Neuron (in vitro differentiated cells): ENCODE data around the gene SRGAP2B.
A peak's percentile ranks its signal among the peaks of the same experiment; 100 is the strongest.
"Not testable (repeated sequence)": the region's sequence is repeated elsewhere in the genome, so short reads cannot be mapped to it uniquely, and the experiment has no call there.

Source experiments
- H2AFZ ChIP-seq: one replicate; pipeline ENCODE4 v1.6.1; 2013; ENCODE audit warnings: low read depth, mild to moderate bottlenecking, inconsistent platforms, low read length, moderate library complexity
- H3K27me3 ChIP-seq: one replicate; pipeline ENCODE4 v1.6.1; 2013; ENCODE audit warnings: low read length; ENCODE audit not compliant: insufficient read depth
- H3K36me3 ChIP-seq: one replicate; pipeline ENCODE4 v1.6.1; 2013; ENCODE audit warnings: low read length; ENCODE audit not compliant: insufficient read depth
- H3K4me1 ChIP-seq: one replicate; pipeline ENCODE4 v1.6.1; 2013; ENCODE audit warnings: low read length; ENCODE audit not compliant: insufficient read depth
- H3K4me3 ChIP-seq: 2 replicates; pipeline ENCODE4 v1.5.1; 2013; ENCODE audit warnings: mild to moderate bottlenecking, low read length, moderate library complexity
- H3K9me3 ChIP-seq: one replicate; pipeline ENCODE4 v1.6.1; 2013; ENCODE audit warnings: low read length

The SRGAP2B gene

DNA sequence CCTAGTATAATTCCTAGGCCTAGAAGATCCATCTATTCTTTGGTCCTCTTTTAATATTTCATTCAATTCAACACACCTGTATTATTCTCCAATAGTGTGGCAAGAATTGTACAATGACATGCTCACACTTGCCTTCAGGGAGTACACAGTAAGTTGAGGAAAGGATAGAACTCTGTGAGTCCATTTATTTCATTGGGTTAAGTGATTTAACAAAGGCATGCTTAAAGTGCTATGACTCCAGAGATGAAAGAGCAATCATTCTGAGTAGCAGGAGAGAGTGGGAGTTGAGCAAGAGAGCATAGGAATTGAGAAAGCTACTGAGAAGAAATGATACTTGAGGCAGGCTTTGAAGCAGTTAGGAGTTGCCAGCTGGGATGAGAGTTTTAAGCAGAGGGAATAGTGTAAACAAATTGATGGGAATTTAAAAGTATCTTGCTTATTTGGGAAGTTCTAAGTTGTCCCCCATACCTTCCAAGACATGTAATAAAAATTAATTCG is 19.5 kb upstream of the SRGAP2B start:
- H3K36me3 ChIP-seq, H3K9me3 ChIP-seq, H2AFZ ChIP-seq: not testable (repeated sequence)

DNA sequence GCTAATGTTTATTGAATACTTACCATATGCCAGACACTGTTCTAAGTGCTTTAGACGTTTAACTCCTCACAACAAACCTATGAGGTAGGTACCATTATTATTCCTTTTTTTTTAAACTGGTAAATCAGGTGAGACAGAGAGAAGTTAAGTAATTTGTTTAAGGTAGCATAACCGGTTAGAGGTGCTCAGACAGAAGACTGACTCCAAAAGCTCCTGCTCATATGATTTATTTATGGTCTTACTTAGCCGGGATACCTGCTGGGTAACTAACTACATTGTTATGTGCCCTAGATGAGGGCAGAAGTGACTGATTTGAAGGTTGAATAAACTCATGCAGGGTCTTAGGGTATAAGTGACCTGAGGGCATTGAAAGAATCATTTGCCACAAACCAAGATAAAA is 17.6 kb upstream of the SRGAP2B start:
- H3K4me3 ChIP-seq, H3K27me3 ChIP-seq, H3K9me3 ChIP-seq, H3K4me1 ChIP-seq, H3K36me3 ChIP-seq, H2AFZ ChIP-seq: not testable (repeated sequence)

More for the DNA sequence above, 19.5 kb upstream of the SRGAP2B start:
- not testable (repeated sequence) for H3K4me3 ChIP-seq, H3K27me3 ChIP-seq, H3K4me1 ChIP-seq

DNA sequence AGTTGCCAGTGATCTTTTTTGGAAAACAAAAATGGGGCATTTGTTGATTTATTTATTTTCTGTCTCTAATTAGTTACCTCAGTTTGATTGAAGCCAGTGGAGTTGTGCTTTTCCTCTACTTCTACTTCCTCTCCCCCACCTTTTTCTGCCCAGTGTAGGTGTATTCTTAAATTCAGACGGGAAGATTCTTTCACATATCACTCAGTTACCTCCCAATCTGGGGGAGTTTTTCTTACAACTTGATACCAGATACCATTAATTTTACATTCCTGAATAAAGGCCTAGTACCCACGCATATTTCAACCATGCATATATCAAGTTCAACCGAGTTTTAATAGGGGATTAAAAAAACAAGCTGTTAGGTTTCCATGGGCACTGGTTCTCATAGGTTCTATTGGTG is 16.5 kb upstream of the SRGAP2B start:
- H2AFZ ChIP-seq, H3K4me1 ChIP-seq, H3K9me3 ChIP-seq: not testable (repeated sequence)

DNA sequence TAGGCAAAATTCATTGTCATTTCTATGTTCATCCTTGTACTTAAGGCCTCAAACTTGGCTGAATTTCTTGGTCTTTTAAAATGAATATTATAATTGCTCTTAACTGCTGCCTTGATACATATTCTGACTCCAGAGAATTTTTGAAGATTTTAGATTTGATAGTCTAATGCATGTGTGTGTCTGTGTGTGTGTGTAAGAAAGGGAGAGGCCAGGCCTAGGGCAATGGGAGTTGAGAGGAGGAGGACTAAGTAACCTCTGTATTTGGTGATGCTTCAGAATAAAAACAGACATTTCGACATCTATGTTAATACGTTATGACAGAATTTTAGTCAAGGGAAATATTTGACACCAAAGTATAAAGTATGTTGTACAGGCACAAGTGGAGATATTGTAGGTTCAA is 8.2 kb upstream of the SRGAP2B start:
- not testable (repeated sequence) for H3K36me3 ChIP-seq, H3K4me3 ChIP-seq, H3K9me3 ChIP-seq, H3K27me3 ChIP-seq, H3K4me1 ChIP-seq, H2AFZ ChIP-seq

More for the DNA sequence above, 16.5 kb upstream of the SRGAP2B start:
- not testable (repeated sequence) for H3K27me3 ChIP-seq, H3K36me3 ChIP-seq, H3K4me3 ChIP-seq

DNA sequence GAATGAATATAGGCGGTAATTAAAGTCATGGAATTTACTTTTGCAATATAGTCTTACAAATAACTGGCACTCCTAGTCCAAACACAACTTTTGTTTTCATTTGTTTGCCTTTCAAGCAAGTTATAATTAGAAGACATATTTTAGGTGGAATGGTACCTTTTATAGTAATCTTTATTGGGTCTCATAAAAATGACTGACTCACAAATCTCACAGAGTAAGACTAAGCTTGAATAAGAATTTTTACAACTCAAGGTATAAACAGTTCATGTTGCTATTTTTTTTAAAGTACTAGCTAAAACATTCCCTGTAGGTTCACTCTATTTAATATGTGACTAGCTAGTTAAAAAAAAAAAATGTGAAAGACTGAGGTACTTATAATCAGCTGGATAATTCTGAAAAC is 6.6 kb upstream of the SRGAP2B start:
- H3K4me1 ChIP-seq, H3K4me3 ChIP-seq, H3K27me3 ChIP-seq, H3K36me3 ChIP-seq, H3K9me3 ChIP-seq, H2AFZ ChIP-seq: not testable (repeated sequence)

DNA sequence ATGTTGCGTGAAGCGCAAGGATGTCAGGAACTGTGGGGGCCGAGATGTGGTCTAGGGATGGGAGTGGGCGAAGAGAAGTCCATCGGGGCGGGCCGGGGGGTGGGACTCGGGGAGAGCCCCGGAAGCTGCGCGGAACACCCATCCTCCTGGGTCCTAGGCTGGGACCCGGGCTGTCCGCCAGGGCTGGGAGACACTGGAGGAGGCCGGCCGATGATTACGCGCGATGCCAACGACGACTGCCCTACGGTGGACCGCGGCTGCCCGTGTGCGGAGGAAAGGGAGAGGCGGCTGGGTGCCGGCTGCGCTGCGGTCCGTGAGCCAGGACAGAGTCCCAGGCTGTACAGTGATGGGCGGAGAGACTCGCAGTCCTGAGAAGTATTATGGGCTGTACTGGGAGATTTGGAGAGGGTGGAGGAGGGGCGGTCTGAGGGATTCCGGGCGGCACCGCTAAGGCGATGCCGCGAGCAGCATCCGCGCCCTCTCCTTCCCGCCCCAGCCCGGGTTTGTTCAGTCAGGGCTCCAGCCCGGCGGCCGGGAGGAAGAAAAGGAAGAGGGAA is 395 bp downstream of the SRGAP2B start:
- not testable (repeated sequence) for H3K36me3 ChIP-seq, H3K27me3 ChIP-seq, H3K4me1 ChIP-seq, H2AFZ ChIP-seq, H3K9me3 ChIP-seq
- peak overlapping the region; percentile 36 for H3K4me3 ChIP-seq

DNA sequence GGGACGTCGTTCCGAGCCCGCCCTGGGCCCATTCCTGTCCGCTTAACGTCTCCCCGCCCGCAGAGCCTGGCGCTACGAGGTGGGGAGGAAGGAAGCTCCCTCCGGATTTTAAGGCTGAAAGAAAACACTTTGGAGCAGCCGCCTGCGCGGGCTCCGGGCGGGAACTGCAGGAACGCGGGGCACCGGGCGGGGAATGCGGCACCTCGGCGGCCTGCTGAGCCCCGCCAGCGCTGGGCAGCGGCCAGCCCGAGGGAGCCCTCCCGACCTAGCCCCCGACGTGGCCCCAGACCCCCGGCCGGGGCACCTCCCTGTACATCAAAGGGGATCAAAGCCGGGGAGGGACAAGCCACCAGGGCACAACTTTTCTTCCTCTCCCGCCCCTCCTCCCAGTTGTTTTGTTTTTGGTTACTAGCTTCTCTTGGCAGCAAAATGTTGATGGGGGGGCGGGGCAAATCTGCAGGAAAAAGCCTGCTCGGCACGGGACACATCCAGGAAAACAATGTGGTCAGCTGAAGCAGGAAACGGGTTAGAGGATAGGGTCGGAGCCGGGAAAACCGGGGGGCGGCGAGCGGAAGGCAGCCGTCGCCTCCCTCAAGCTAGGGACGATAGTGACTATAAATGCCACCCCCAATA is 1.5 kb downstream of the SRGAP2B start:
- H3K4me3 ChIP-seq = peak overlapping the region; percentile 39
- H3K4me1 ChIP-seq, H2AFZ ChIP-seq, H3K9me3 ChIP-seq, H3K36me3 ChIP-seq, H3K27me3 ChIP-seq: not testable (repeated sequence)

DNA sequence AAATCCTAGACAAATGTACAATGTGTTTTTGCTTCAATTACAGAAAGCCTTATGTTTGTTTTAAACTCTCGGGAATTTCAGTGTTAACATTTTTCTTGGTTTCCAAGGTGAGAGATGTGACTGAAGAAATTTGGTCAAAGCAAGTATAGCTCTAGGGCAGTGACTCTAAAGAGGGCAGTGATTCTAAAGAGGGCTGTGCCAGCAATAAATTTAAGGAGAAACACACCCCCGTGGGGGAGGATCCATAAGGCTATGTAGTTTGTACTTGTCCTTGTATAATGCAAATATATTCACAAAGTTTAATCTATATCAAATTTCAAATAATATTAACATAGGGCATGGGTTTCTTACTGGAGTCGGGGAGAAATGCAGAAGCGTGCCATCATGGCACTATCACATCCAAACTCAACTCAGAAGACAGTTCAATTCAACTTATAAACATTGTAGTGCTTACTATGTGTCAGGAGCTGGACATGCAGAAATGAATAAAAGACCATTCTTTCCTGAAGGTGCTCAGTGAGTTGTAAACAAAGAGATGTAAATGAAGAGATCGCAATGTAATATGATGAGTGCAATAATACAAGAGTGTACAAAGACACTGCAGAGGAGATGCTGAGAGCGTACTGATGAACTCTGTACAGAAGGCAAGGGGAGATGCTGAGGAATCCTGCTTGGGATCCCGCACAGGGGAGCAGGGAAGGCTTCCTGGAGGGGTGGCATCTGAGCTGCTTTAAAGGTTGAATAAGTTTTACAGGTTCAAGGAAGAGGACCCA is 12.5 kb downstream of the SRGAP2B start:
- H3K27me3 ChIP-seq, H3K4me1 ChIP-seq, H2AFZ ChIP-seq, H3K36me3 ChIP-seq, H3K4me3 ChIP-seq, H3K9me3 ChIP-seq: not testable (repeated sequence)

DNA sequence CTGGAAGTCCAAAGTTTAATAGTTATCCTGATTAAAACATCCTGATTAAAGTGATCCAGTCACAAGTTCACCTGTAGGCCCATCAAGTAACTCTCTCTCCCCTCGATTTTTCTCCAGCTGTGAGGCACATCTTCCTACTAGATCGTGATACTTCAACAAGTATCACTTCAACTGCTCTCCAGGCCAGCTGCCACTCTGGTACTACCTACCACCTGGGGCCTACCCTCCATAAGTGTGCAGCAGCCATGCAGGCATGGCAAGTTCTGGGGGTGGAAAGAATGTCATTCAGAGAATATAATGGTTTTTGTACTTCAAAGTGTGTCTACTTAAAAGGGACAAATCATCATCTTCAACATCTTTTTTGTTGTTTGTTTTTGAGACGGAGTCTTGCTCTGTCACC is 14.9 kb downstream of the SRGAP2B start:
- not testable (repeated sequence) for H3K9me3 ChIP-seq, H3K27me3 ChIP-seq, H3K4me1 ChIP-seq, H3K4me3 ChIP-seq, H2AFZ ChIP-seq, H3K36me3 ChIP-seq

DNA sequence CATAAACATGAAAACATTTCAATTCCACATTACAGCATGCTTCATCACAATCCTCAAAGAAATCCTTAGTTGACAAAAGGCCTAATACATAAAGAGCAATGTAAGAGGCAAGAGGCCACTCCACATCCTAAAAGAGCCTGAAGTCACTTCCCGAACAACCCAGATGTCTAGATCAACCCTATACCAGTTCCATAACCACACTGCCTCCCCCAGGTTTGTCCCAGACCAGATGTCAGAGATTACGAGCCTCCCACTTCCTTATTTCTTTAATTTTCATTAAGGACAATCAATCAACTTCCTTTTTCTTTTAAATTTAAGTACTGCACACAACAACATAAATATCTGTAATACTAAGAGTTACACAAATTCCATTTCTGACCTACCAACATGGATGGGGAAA is 15.4 kb downstream of the SRGAP2B start:
- H3K9me3 ChIP-seq, H2AFZ ChIP-seq, H3K27me3 ChIP-seq, H3K4me1 ChIP-seq, H3K36me3 ChIP-seq, H3K4me3 ChIP-seq: not testable (repeated sequence)

DNA sequence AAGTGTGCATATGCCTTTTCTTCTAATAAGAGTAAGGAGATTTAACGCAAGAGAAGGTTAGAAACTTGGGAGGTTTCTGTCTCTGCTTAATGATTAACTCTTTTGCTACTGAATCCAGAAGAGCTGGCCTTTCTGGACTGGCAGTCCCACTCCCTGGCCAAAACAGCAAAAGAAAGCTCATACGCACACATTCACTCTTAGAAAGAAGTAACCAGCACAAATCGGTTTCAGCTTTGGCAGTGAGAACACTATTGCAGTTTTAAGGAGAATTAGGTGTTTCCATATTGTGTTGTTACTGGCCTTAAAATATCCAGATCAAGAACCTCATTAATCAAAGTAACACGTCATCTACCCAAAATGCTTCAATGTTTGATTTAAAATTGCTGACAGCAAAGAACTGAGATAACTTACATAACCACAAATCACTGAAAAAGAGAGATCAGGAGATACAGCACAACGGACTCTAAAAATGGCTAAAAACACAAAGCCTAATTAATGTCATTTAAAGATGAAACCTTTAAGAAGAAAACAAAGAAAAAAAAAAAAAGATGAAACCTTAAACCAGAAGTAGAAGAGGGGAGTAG is 16.2 kb downstream of the SRGAP2B start:
- not testable (repeated sequence) for H3K27me3 ChIP-seq, H3K4me3 ChIP-seq, H2AFZ ChIP-seq, H3K4me1 ChIP-seq, H3K9me3 ChIP-seq, H3K36me3 ChIP-seq

DNA sequence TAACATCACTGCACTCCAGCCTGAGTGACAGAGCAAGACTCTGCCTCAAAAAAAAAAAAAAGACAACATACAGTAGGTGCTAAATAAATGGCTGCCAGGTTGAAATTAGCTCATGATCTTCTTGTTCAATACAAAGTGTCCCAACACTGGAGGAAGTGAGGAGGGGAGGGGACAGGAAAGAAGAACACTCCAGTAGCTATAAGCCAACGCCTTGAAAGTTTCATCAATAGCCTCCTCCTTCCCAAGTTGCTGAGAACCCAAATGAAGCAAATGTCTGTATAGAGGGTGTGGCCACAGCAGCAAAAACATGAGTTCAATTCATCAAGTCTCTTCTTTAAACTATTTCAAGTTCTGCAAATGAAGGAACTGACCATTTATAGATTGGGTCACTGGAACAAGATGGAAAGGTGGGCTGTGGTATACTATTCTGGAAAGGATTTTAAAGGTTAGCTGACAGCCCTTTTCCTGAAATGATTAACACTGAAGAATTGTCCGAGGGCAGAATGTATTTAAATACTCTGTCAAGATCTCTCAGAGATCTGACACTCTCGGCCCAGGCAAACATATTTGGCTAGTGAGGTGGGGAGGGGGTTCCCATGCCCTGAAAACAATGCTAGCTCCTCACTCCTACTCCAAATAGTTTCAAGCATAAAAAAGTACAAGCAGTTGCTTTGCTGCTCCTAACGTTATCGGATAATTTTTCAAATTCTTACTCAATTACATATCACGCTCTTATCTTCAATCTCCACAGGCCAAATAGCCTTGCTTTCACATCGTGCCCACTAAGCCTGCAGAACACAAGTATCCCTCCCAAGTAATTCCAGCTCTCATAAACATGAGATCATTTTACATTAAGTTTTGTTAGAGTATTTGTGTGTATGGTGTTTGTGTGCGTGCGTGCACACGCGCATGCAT is 17.0 kb downstream of the SRGAP2B start:
- not testable (repeated sequence) for H3K4me1 ChIP-seq, H2AFZ ChIP-seq, H3K9me3 ChIP-seq, H3K4me3 ChIP-seq, H3K27me3 ChIP-seq, H3K36me3 ChIP-seq

DNA sequence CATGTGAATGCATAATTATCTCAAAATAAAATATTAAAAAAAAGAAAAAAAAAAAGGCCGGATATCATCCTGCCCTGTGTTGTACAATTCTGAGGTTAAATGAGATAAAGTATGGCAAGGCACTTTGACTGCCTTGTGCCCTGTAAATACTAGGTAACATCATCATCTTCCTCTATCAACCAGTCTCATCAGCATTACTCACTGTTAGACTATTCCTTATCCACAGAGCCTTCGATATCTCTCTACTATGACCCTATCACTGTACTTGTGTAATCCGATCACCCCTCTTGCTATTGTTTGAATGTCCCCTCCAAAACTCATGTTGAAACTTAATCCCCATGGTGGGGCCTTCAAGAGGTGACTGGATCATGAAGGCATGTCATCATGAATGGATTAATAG is 18.3 kb downstream of the SRGAP2B start:
- H3K36me3 ChIP-seq, H3K4me1 ChIP-seq, H3K9me3 ChIP-seq, H3K4me3 ChIP-seq, H2AFZ ChIP-seq, H3K27me3 ChIP-seq: not testable (repeated sequence)
